CD4-positive, alpha-beta T cell treated with Interleukin-15 for 1 hour (primary cell): ENCODE results near the gene SPINK2.

Experiments
- DNase-seq: peaks from one replicate; pipeline ENCODE4 v3.0.0-alpha.2; 2020

SPINK2 gene

GRCh38 chr4:56821381-56822243 is at the start of gene SPINK2:
SPINK2 (minus strand) TSS chr4:56821701; CDS start chr4:56821662, 39 bp downstream.
- DNase-seq = peak; percentile 67

GRCh38 chr4:56870946-56871345 is 49.4 kb upstream of the SPINK2 start:
- DNase-seq = no peak

GRCh38 chr4:56863441-56864139 is 42.1 kb upstream of the SPINK2 start:
- no peak for DNase-seq

- no peak for DNase-seq
These were observed 39.9 kb upstream of the SPINK2 start for GRCh38 chr4:56861360-56861759.

GRCh38 chr4:56860781-56861180 is 39.3 kb upstream of the SPINK2 start:
- DNase-seq = no peak

- no peak for DNase-seq
These were observed 38.3 kb upstream of the SPINK2 start for GRCh38 chr4:56859841-56860240.

GRCh38 chr4:56857601-56858309 is 36.3 kb upstream of the SPINK2 start:
- DNase-seq = no peak

GRCh38 chr4:56856656-56857055 is 35.2 kb upstream of the SPINK2 start:
- DNase-seq = no peak

GRCh38 chr4:56850910-56851309 is 29.4 kb upstream of the SPINK2 start:
- DNase-seq = no peak

- DNase-seq = no peak
These were observed 23.5 kb upstream of the SPINK2 start for GRCh38 chr4:56844802-56845580.

GRCh38 chr4:56843421-56843899 is 22.0 kb upstream of the SPINK2 start:
- no peak for DNase-seq

GRCh38 chr4:56840559-56840958 is 19.1 kb upstream of the SPINK2 start:
- DNase-seq = no peak

GRCh38 chr4:56828784-56829535 is 7.5 kb upstream of the SPINK2 start:
- DNase-seq = no peak

- DNase-seq = no peak
These were observed 2.6 kb upstream of the SPINK2 start for GRCh38 chr4:56823933-56824600.

- no peak for DNase-seq
These were observed 2.7 kb downstream of the SPINK2 start for GRCh38 chr4:56818797-56819196.

- DNase-seq = no peak
These were observed 3.5 kb downstream of the SPINK2 start for GRCh38 chr4:56817840-56818491.

GRCh38 chr4:56806666-56807065 is 14.8 kb downstream of the SPINK2 start:
- no peak for DNase-seq

- no peak for DNase-seq
These were observed 16.9 kb downstream of the SPINK2 start for GRCh38 chr4:56804551-56804950.

- no peak for DNase-seq
These were observed 18.0 kb downstream of the SPINK2 start for GRCh38 chr4:56803471-56803870.
